GM19397 (cell line): ENCODE measurements around the gene THSD4.
A peak's percentile ranks its signal among the peaks of the same experiment; 100 is the strongest.

Experiments
- ATAC-seq: cut with Tn5 transposase; IDR thresholded peaks from one replicate; pipeline ENCODE4 v1.9.1; 2021; ENCODE audit warnings: mild to moderate bottlenecking, moderate library complexity; ENCODE audit not compliant: unreplicated experiment

THSD4 gene

GRCh38 chr15:71096676-71097075, 18.6 kb upstream of the THSD4 start:
- no peak for ATAC-seq

- ATAC-seq, result no peak
Measured at GRCh38 chr15:71097890-71098289, 17.4 kb upstream of the THSD4 start.

GRCh38 chr15:71098920-71099319, 16.4 kb upstream of the THSD4 start:
- ATAC-seq, result no peak

- no peak for ATAC-seq
Measured at GRCh38 chr15:71103102-71103676, 12.1 kb upstream of the THSD4 start.

- ATAC-seq, result no peak
Measured at GRCh38 chr15:71104636-71105035, 10.6 kb upstream of the THSD4 start.

- ATAC-seq, result no peak
Measured at GRCh38 chr15:71105444-71105843, 9.8 kb upstream of the THSD4 start.

GRCh38 chr15:71106802-71107500, 8.3 kb upstream of the THSD4 start:
- ATAC-seq, result no peak

GRCh38 chr15:71107501-71107815, 7.8 kb upstream of the THSD4 start:
- ATAC-seq, result no peak

- ATAC-seq, result no peak
Measured at GRCh38 chr15:71109130-71109529, 6.1 kb upstream of the THSD4 start.

GRCh38 chr15:71109905-71110304, 5.4 kb upstream of the THSD4 start:
- no peak for ATAC-seq

- no peak for ATAC-seq
Measured at GRCh38 chr15:71110405-71111180, 4.7 kb upstream of the THSD4 start.

GRCh38 chr15:71111181-71111565, 4.1 kb upstream of the THSD4 start:
- ATAC-seq, result no peak

- no peak for ATAC-seq
Measured at GRCh38 chr15:71111950-71112349, 3.3 kb upstream of the THSD4 start.

GRCh38 chr15:71112429-71112828, 2.8 kb upstream of the THSD4 start:
- no peak for ATAC-seq

GRCh38 chr15:71114066-71114680, 1.1 kb upstream of the THSD4 start:
- ATAC-seq, result no peak

GRCh38 chr15:71115567-71116351, 488 bp downstream of the THSD4 start:
- ATAC-seq, result peak; percentile 44

GRCh38 chr15:71116366-71116765, 1.1 kb downstream of the THSD4 start:
- ATAC-seq, result no peak

GRCh38 chr15:71116942-71117341, 1.7 kb downstream of the THSD4 start:
- no peak for ATAC-seq

- no peak for ATAC-seq
Measured at GRCh38 chr15:71117714-71118305, 2.5 kb downstream of the THSD4 start.

- no peak for ATAC-seq
Measured at GRCh38 chr15:71118345-71118744, 3.1 kb downstream of the THSD4 start.
